22Rv1 (cell line): ENCODE measurements around the gene PRODH2.
"Not testable (repeated sequence)": the region's sequence is repeated elsewhere in the genome, so short reads cannot be mapped to it uniquely, and the experiment has no call there.

Experiments
- H3K27ac ChIP-seq: fragments of 450-650 bp; 2 replicates; pipeline ENCODE4 v1.5.1; 2017
- CTCF ChIP-seq: fragments of 450-650 bp; IDR thresholded peaks from 2 replicates; pipeline ENCODE4 v1.5.1; 2017; ENCODE audit warnings: mild to moderate bottlenecking
- ZFX ChIP-seq: fragments of 450-650 bp; IDR thresholded peaks from 2 replicates; pipeline ENCODE4 v1.6.1; 2017; ENCODE audit warnings: antibody characterized with exemption, borderline replicate concordance

Gene PRODH2

GRCh38 chr19:35775298-35776101 is 37.1 kb downstream of the PRODH2 start, which contains the start of gene ARHGAP33:
TSS of gene ARHGAP33 (plus strand) at chr19:35775564. CDS start at chr19:35775659, 95 bp downstream.
- peak within 1 kb of the TSS; percentile 61 for H3K27ac ChIP-seq
- TF ChIP-seq ZFX (no peak), CTCF (no peak)

GRCh38 chr19:35775046-35775297 is 37.7 kb downstream of the PRODH2 start:
- no peak for TF ChIP-seq CTCF
- no peak for TF ChIP-seq ZFX
- peak overlapping the region; percentile 61 for H3K27ac ChIP-seq

GRCh38 chr19:35774274-35775045 is 38.2 kb downstream of the PRODH2 start:
- peak overlapping the region; percentile 61 for H3K27ac ChIP-seq
- TF ChIP-seq ZFX (no peak), CTCF (no peak)

GRCh38 chr19:35773020-35773806 is 39.4 kb downstream of the PRODH2 start:
- TF ChIP-seq ZFX = no peak
- TF ChIP-seq CTCF = no peak
- no peak overlapping the region for H3K27ac ChIP-seq

- H3K27ac ChIP-seq = not testable (repeated sequence)
These were observed 40.3 kb downstream of the PRODH2 start for GRCh38 chr19:35772362-35772761.

GRCh38 chr19:35768082-35768421 is 44.6 kb downstream of the PRODH2 start:
- TF ChIP-seq CTCF (no peak), ZFX (no peak)
- H3K27ac ChIP-seq = no peak overlapping the region

GRCh38 chr19:35767288-35768081 is 45.2 kb downstream of the PRODH2 start:
- no peak for TF ChIP-seq ZFX
- no peak for TF ChIP-seq CTCF
- H3K27ac ChIP-seq = no peak overlapping the region
